VCaP (cell line): ENCODE measurements around the gene CYTH3.
A peak's percentile ranks its signal among the peaks of the same experiment; 100 is the strongest.

ENCODE experiments used
- H3K27ac ChIP-seq: fragments of 450-650 bp; 2 replicates; pipeline ENCODE4 v1.5.1; 2017
- TF ChIP-seq, protein P1 (sequence below): fragments of 450-650 bp; conservative IDR thresholded peaks from 2 replicates; pipeline ENCODE4 v1.5.1; 2017; ENCODE audit warnings: mild to moderate bottlenecking, moderate library complexity

CYTH3 gene

DNA sequence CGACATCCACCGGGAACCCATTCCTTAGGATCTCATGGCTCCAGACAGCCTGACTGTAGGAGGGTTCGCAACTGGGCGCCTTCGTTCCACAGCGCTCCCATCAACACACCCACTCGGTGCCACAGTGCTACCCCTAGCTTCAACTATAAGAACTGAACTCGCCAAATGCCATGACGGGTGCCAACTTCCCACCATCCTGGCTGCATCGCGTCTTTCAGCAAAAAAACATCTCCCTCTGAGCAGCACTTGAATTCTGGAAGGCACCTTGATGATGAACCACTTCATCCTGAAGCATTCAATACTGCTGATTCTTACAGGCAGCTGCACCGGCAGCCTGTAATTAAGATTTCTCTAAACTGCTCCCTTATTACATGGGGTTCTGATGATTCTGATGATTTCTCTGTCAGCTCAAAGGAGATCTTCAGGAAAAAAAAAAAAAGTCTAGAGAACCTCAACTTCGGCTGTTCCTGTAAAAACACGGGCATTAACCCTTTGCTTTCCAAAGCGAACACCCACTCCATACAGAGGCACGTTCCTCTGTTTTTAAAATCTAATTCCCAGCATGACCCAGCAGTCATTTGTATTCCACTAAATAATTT, 1.3 kb downstream of the CYTH3 start:
- TF ChIP-seq, protein P1, sequence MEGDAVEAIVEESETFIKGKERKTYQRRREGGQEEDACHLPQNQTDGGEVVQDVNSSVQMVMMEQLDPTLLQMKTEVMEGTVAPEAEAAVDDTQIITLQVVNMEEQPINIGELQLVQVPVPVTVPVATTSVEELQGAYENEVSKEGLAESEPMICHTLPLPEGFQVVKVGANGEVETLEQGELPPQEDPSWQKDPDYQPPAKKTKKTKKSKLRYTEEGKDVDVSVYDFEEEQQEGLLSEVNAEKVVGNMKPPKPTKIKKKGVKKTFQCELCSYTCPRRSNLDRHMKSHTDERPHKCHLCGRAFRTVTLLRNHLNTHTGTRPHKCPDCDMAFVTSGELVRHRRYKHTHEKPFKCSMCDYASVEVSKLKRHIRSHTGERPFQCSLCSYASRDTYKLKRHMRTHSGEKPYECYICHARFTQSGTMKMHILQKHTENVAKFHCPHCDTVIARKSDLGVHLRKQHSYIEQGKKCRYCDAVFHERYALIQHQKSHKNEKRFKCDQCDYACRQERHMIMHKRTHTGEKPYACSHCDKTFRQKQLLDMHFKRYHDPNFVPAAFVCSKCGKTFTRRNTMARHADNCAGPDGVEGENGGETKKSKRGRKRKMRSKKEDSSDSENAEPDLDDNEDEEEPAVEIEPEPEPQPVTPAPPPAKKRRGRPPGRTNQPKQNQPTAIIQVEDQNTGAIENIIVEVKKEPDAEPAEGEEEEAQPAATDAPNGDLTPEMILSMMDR, result peak; percentile 55
- H3K27ac ChIP-seq, result peak overlapping the region; percentile 98

DNA sequence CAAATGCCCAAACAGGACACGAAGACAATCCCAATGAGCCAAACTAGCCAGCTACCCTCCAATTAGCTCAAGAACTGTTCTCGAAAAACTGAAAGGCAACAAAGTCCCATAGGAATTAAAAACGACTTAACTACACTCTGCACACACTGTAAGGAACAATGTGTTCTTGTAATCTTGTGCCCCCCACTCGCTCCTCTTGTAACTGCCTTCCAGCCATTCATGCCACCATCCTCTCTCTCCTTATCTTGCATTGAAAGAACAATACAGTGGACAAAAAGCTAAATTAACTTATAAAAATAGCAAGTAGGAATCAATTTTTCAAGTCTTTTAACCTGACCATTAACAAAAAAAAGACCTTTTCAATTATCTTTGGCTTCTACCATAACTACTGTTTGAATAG, 2.9 kb downstream of the CYTH3 start:
- H3K27ac ChIP-seq, result peak overlapping the region; percentile 98
- TF ChIP-seq, protein P1, result no peak

DNA sequence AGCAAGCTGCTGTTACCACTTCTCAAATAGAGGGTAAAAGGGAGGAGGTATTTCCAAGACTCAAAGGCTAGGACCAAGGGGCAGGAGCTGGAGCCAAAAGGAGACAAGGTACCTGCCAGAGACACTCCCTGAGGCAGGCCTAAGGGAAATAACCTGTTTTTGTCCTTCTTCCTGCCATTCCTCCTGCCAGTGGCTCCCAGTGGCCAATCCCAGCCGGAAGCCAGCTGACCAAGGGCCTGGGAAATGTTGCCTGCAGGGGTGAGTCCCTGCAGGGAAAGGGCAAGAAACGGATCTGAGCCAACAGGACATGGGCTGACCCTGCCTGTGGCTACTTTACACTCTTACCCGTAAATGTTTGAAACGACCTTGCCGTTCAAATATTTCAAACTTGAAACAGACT, 3.5 kb downstream of the CYTH3 start:
- TF ChIP-seq, protein P1, result no peak

DNA sequence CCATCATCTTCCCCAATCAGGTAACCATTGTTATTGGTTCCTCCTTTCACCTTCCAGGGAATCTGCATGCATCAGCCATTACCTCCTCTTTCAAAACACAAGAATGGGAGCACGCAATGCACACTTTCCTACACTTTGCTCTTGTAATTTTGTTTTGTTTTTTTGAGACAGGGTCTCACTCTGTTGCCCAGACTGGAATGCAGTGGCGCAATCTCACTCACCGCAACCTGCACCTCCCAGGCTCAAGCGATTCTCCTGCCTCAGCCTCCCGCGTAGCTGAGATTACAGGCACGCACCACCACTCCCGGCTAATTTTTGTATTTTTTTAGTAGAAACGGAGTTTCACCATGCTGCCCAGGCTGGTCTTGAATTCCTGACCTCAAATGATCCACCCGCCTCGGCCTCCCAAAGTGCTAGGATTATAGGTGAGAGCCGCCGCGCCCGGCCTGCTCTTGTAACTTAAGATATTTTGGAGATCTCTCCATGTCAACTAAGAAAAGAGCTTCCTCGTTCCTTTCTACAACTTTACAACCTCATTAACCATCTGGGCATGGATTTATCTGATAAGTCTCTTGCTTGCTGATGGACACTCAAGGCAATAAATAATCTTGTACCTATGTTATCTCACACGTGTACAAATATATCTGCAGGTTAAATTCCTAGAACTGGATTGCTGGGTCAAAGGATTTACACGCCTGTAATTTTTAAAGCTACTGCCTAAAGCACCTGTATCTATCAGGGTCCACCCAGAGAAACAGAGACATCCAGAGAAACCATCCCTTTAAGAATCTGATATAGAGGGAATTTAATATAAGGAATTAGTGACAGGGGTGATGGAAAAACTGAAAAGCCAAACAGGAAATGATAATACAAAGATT, 4.2 kb downstream of the CYTH3 start:
- peak overlapping the region; percentile 98 for H3K27ac ChIP-seq
- TF ChIP-seq, protein P1, result no peak

More for the DNA sequence above, 3.5 kb downstream of the CYTH3 start:
- H3K27ac ChIP-seq, result peak overlapping the region; percentile 98

DNA sequence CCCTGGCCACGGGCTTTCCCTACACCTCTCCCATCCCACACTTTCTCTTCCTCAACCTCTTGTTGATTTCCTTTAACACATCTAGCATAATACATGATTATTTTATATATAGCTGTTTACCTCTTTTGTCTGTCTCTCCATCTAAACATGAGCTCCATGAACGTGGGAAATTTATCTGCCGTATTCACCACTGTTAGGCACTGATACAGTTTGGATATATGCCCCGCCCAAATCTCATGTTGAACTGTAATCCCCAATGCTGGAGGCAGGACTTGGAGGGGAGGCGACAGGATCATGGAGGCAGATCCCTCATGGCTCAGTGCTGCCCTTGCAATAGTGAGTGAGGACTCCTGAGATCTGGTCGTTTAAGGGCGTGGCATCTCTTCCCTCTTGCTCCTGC, 5.7 kb downstream of the CYTH3 start:
- H3K27ac ChIP-seq, result peak overlapping the region; percentile 98
- TF ChIP-seq, protein P1, result no peak

DNA sequence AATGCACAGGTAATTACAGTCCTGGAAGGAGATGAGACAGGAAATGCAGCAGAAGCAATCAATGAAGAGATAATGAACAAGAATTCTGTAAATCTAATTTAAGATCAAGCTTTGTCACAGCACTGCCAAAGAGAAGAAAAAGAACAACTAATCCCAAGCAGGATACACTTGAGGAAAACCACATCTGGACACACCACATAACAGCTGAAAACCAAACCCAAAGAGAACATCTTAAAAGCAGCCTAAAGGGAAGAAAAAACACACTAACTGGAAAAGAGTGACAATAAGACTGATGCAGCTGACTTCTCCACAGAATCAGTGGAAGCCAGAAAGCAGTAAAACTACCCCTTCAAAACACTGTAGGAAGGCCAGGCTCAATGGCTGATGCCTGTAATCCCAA, 10.2 kb downstream of the CYTH3 start:
- H3K27ac ChIP-seq, result peak overlapping the region; percentile 98

DNA sequence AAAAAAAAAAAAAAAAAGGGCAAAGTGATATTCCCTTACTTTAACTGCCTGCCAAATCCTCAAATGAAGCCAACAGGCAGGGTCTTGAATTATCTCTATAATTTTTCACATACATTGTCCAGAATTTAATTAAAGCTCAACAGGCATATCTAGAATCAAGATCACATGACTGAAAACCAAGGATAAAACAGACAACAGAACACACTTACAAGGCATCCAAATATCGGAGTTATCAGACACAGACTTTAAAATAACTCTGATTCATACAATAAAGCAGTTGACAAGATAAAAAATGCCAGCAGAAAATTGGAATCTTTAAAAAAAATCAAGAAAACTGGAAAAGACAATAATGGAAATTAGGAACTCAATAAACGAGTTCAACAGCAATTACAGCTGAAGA, 10.7 kb downstream of the CYTH3 start:
- peak overlapping the region; percentile 98; the same call in 1 of the 2 replicates for H3K27ac ChIP-seq
- TF ChIP-seq, protein P1, result no peak

More for the DNA sequence above, 10.2 kb downstream of the CYTH3 start:
- TF ChIP-seq, protein P1, result no peak
